ENCODE results near the gene COX5A.
A peak's percentile ranks its signal among the peaks of the same experiment; 100 is the strongest.
"Not testable (repeated sequence)": the region's sequence is repeated elsewhere in the genome, so short reads cannot be mapped to it uniquely, and the experiment has no call there.

Gene COX5A

DNA sequence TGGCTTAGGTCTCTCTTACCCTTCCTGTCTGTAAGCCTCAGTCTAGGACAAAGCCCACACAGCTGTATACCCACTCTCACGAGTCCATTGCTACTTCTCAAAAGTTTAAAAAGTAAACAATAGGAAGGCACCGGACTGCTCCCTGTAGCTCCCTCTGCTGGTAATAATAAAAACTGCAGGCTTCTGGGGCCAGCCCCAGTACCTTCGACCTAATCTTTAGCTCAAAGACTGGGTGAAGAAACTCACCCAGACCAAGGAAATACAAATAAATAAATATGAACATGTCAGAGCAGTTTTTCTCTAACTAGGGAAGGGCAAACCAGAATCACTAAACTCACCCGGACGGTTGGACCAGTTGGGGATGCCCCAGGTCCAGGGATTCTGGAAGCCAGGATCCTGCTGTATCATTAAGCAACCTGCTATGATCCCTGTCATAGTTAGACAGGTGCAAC is 36.2 kb downstream of the COX5A start:
- DNase-seq (ENCODE audit: extremely low read depth, low read depth) = no peak
- TF ChIP-seq, protein P1, sequence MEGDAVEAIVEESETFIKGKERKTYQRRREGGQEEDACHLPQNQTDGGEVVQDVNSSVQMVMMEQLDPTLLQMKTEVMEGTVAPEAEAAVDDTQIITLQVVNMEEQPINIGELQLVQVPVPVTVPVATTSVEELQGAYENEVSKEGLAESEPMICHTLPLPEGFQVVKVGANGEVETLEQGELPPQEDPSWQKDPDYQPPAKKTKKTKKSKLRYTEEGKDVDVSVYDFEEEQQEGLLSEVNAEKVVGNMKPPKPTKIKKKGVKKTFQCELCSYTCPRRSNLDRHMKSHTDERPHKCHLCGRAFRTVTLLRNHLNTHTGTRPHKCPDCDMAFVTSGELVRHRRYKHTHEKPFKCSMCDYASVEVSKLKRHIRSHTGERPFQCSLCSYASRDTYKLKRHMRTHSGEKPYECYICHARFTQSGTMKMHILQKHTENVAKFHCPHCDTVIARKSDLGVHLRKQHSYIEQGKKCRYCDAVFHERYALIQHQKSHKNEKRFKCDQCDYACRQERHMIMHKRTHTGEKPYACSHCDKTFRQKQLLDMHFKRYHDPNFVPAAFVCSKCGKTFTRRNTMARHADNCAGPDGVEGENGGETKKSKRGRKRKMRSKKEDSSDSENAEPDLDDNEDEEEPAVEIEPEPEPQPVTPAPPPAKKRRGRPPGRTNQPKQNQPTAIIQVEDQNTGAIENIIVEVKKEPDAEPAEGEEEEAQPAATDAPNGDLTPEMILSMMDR (IDR thresholded peaks at IDR 0.05; ENCODE audit: low read depth, low read length) = peak; percentile 86

DNA sequence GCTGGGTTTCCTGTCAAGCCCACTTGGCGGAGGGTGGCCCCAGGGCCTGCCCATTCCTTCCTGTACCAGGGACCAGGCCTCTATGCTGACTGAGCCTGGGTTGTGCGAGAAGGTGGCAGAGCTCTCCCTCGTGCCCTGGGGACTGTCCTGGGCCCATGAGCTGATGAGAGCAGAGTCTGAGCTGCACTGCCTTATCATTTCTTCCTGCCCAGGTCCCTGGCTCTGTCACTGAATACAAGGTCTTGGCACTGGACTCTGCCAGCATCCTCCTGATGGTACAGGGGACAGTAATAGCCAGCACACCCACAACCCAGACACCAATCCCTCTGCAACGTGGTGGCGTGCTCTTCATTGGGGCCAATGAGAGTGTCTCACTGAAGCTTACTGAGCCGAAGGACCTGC is 40.6 kb downstream of the COX5A start:
- no peak for DNase-seq (ENCODE audit: extremely low read depth, low read depth)
- TF ChIP-seq, protein P1 (IDR thresholded peaks at IDR 0.05; ENCODE audit: low read depth, low read length) = no peak

DNA sequence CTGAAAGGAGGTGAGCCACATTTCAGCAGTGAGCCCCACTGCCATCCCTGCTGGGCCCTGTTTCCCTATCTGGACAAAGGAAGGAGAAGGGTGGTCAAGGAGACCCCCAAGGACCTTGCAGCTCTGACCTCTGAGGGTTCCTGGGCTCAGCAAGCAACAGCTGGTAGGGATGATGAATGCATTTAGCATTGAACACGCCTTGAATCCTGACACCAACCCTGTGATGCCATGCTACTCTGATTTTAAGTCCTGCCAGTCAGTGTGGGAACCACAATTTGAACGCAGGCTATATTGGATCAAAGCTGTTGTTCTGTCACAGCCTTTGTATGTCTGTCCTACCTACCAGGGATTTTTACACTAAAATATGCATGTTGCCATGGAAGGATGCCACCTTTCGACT is 41.6 kb downstream of the COX5A start:
- TF ChIP-seq, protein P1 (IDR thresholded peaks at IDR 0.05; ENCODE audit: low read depth, low read length) = no peak
- DNase-seq (ENCODE audit: extremely low read depth, low read depth) = no peak

DNA sequence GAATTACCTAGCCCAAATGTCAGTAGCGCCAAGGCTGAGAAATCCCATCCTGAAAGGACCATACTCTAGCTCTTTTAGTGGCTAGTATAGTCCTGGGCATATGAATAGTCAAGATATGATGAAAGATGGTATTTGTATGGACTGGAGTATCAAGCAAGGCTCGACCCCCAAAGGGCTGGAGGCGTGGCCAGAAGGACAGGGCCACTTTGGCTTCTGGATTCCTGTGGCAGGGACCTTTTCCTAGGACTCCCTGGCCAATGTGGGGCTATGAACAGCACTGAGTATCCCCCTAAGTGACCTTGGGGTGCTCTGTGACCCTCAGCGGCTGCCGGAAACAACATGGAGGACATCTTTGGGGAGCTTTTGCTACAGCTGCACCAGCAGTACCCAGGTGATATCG is 42.0 kb downstream of the COX5A start:
- no peak for DNase-seq (ENCODE audit: extremely low read depth, low read depth)
- TF ChIP-seq, protein P1 (IDR thresholded peaks at IDR 0.05; ENCODE audit: low read depth, low read length) = no peak

DNA sequence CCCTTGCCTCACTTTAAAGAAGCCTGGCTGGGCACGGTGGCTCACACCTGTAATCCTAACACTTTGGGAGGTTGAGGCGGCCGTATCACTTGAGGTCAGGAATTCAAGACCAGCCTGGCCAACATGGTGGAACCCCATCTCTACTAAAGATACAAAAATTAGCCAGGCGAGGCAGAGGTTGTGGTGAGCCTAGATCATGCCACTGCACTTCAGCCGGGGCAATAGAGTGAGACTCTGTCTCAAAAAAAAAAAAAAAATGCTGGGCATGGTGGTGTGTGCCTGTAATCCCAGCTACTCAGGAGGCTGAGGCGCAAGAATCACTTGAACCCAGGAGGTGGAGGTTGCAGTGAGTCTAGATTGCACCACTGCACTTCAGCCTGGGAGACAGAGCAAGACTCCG is 43.5 kb downstream of the COX5A start:
- DNase-seq (ENCODE audit: extremely low read depth, low read depth) = not testable (repeated sequence)

DNA sequence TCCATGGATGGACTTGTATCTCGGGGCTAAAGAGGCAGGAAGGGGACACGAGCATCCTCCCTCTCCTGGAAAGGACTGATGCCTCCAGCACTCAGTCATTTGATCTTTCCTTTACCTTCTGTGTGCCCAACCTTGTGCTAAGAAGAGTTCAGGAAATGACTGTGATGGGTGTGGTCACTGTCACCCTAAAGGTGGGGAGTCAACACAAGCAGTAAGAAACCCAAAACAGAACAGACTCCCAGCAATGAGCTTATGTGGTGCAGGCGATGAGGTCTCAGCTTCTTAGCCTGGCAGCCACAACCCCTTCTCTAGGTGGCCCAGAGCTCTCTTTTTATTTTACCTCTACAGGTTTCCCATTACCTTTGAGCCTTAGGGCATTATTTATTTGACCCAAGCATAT is 44.2 kb downstream of the COX5A start:
- DNase-seq (ENCODE audit: extremely low read depth, low read depth) = no peak
- TF ChIP-seq, protein P1 (IDR thresholded peaks at IDR 0.05; ENCODE audit: low read depth, low read length) = no peak

DNA sequence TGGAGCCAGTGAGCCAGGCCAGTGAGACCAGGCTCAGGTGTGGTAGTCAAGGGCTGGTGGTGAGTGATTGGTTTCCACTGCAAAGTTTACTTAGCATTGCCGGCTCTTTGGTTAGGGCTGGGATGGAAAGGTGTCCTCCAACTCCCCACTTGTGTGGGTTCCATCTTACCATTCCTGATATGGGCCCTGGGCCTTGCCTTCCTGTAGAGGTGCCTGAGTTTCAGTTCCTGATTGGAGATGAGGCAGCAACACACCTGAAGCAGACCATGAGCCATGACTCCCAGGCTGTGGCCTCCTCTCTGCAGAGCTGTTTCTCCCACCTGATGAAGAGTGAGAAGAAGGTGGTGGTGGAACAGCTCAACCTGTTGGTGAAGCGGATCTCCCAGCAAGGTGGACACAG is 44.9 kb downstream of the COX5A start:
- TF ChIP-seq, protein P1 (IDR thresholded peaks at IDR 0.05; ENCODE audit: low read depth, low read length) = no peak
- no peak for DNase-seq (ENCODE audit: extremely low read depth, low read depth)

DNA sequence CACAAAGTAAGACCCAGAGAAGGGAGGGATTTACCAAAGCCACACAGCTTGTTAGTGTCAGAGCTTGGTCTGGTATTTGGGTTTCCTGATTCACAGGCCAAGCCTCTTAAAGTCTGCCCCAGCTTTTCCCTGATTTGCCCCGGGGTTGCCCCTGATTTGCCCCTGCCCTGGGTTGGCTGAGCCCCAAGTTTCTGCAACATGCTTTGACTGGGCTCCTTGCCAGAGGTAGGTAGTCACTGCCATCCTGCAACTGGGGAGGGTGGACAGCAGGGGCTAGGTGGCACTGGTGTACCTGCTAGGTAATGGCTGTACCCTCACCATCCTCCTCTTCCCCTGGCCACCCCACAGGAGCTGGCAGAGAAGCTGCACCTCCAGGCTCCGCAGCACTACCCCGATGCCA is 45.6 kb downstream of the COX5A start:
- TF ChIP-seq, protein P1 (IDR thresholded peaks at IDR 0.05; ENCODE audit: low read depth, low read length) = no peak
- DNase-seq (ENCODE audit: extremely low read depth, low read depth) = no peak
